ENCODE results near the gene MCRS1.

MCRS1 gene

GRCh38 chr12:49552425-49552824 is 15.5 kb downstream of the MCRS1 start:
- Histone ChIP-seq H3K4me1 (ENCODE audit: control insufficient read depth, low read length) (peaks cover 49% of the 10 kb centered on the region), H3K36me3 (ENCODE audit: control insufficient read depth, low read length) (peaks cover 3% of the 10 kb centered on the region; the same call in 1 of the 2 replicates), H3F3A (ENCODE audit: control insufficient read depth, insufficient read depth) (0 out of 2 replicates have a peak, but pooled peaks cover 2% of the 10 kb centered on the region), H3K4me3 (ENCODE audit: low read length) (no peak overlapping the region), H4K20me1 (ENCODE audit: control insufficient read depth, insufficient read depth, low read depth, low read length) (no peaks in the 10 kb centered on the region), H3K79me2 (ENCODE audit: control insufficient read depth, low read length) (no peaks in the 10 kb centered on the region), H3K9me2 (replicated peaks; ENCODE audit: control insufficient read depth, low read length) (no peaks in the 10 kb centered on the region), H3K4me2 (ENCODE audit: low read length) (peak overlapping the region; percentile 4), H3K9me3 (ENCODE audit: control insufficient read depth, insufficient read depth, low read length) (no peaks in the 10 kb centered on the region), H3K27ac (ENCODE audit: low read depth, low read length) (no peak overlapping the region), H3K27me3 (ENCODE audit: control insufficient read depth, low read length) (peaks cover 10% of the 10 kb centered on the region; the same call in 1 of the 2 replicates)
- TF ChIP-seq, protein P1, sequence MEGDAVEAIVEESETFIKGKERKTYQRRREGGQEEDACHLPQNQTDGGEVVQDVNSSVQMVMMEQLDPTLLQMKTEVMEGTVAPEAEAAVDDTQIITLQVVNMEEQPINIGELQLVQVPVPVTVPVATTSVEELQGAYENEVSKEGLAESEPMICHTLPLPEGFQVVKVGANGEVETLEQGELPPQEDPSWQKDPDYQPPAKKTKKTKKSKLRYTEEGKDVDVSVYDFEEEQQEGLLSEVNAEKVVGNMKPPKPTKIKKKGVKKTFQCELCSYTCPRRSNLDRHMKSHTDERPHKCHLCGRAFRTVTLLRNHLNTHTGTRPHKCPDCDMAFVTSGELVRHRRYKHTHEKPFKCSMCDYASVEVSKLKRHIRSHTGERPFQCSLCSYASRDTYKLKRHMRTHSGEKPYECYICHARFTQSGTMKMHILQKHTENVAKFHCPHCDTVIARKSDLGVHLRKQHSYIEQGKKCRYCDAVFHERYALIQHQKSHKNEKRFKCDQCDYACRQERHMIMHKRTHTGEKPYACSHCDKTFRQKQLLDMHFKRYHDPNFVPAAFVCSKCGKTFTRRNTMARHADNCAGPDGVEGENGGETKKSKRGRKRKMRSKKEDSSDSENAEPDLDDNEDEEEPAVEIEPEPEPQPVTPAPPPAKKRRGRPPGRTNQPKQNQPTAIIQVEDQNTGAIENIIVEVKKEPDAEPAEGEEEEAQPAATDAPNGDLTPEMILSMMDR (IDR thresholded peaks at IDR 0.05; ENCODE audit: low read depth, low read length, poor library complexity, severe bottlenecking) = no peak
- TF ChIP-seq EZH2phosphoT487 (IDR thresholded peaks at IDR 0.05; ENCODE audit: borderline replicate concordance, low read length) = no peak

DNA sequence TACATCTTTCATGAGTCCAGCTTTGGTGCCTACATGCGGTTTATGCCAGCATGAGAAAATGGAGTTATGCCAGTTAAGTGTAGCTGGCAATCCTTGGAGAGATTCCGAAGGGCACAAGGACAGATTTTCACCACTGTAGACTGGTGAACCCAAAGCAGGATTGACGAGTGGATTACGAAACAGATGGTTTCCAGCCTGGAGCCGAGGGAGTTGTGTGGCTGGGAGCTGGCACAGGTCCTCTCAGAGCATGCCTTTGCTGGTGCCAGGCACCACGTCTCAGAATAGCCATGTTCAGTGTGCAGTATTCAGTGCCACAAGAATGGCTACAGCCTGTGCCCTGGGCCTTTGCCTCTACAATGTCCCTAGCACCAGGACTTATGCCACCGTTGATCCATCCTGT is 15.9 kb downstream of the MCRS1 start:
- Histone ChIP-seq H3F3A (ENCODE audit: control insufficient read depth, insufficient read depth) (0 out of 2 replicates have a peak, but pooled peaks cover 2% of the 10 kb centered on the region), H4K20me1 (ENCODE audit: control insufficient read depth, insufficient read depth, low read depth, low read length) (no peaks in the 10 kb centered on the region), H3K4me2 (ENCODE audit: low read length) (peak overlapping the region; percentile 4; the same call in 1 of the 2 replicates), H3K9me2 (replicated peaks; ENCODE audit: control insufficient read depth, low read length) (no peaks in the 10 kb centered on the region), H3K4me3 (ENCODE audit: low read length) (no peak overlapping the region), H3K4me1 (ENCODE audit: control insufficient read depth, low read length) (peaks cover 49% of the 10 kb centered on the region), H3K27ac (ENCODE audit: low read depth, low read length) (no peak overlapping the region), H3K36me3 (ENCODE audit: control insufficient read depth, low read length) (peaks cover 3% of the 10 kb centered on the region; the same call in 1 of the 2 replicates), H3K27me3 (ENCODE audit: control insufficient read depth, low read length) (peaks cover 10% of the 10 kb centered on the region; the same call in 1 of the 2 replicates), H3K79me2 (ENCODE audit: control insufficient read depth, low read length) (no peaks in the 10 kb centered on the region), H3K9me3 (ENCODE audit: control insufficient read depth, insufficient read depth, low read length) (no peaks in the 10 kb centered on the region)
- TF ChIP-seq, protein P1 (IDR thresholded peaks at IDR 0.05; ENCODE audit: low read depth, low read length, poor library complexity, severe bottlenecking) = no peak
- TF ChIP-seq EZH2phosphoT487 (IDR thresholded peaks at IDR 0.05; ENCODE audit: borderline replicate concordance, low read length) = no peak

DNA sequence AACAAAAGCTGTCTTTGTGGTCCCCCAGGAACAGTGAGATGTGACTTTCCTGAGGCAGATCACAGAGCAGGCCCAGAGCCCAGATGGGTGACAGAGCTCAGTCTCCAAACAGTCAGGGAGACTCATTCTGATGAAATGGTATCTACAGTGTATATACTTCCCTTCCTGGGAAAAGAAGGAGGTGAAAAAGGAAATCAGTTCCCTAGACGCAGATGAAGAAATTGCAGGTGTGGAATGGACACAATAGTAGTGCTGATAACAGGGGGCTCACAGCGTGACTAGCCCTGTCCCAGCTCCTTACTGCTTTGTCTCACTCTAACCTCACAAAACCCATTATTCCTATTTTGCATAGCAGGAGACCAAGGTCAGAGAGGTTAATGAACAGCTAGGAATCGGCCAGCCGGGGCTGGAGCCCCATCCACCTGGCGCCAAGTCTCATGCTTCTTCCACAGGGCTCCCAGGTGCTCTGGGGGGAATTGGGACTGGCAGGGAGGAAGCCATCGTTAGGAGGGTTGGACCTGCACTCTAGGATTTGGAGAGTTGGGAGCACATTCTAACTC is 17.2 kb downstream of the MCRS1 start:
- Histone ChIP-seq H3K79me2 (ENCODE audit: control insufficient read depth, low read length) (no peaks in the 10 kb centered on the region), H3K4me1 (ENCODE audit: control insufficient read depth, low read length) (peaks cover 50% of the 10 kb centered on the region), H3F3A (ENCODE audit: control insufficient read depth, insufficient read depth) (0 out of 2 replicates have a peak, but pooled peaks cover 2% of the 10 kb centered on the region), H3K4me3 (ENCODE audit: low read length) (no peak overlapping the region), H3K36me3 (ENCODE audit: control insufficient read depth, low read length) (no peaks in the 10 kb centered on the region; the same call in 1 of the 2 replicates), H3K27me3 (ENCODE audit: control insufficient read depth, low read length) (peaks cover 10% of the 10 kb centered on the region; the same call in 1 of the 2 replicates), H4K20me1 (ENCODE audit: control insufficient read depth, insufficient read depth, low read depth, low read length) (no peaks in the 10 kb centered on the region), H3K4me2 (ENCODE audit: low read length) (peak overlapping the region; percentile 83), H3K9me2 (replicated peaks; ENCODE audit: control insufficient read depth, low read length) (no peaks in the 10 kb centered on the region), H3K9me3 (ENCODE audit: control insufficient read depth, insufficient read depth, low read length) (no peaks in the 10 kb centered on the region), H3K27ac (ENCODE audit: low read depth, low read length) (no peak overlapping the region)
- TF ChIP-seq EZH2phosphoT487 (IDR thresholded peaks at IDR 0.05; ENCODE audit: borderline replicate concordance, low read length) = no peak
- TF ChIP-seq, protein P1 (IDR thresholded peaks at IDR 0.05; ENCODE audit: low read depth, low read length, poor library complexity, severe bottlenecking) = no peak

Data from DOHH2 (cell line).